HG03175 (cell line): ENCODE measurements around the gene MRPS11.
"Not testable (repeated sequence)": the region's sequence is repeated elsewhere in the genome, so short reads cannot be mapped to it uniquely, and the experiment has no call there.

Source experiments
- ATAC-seq: cut with Tn5 transposase; IDR thresholded peaks from one replicate; pipeline ENCODE4 v1.9.1; 2021; ENCODE audit warnings: mild to moderate bottlenecking, moderate library complexity; ENCODE audit not compliant: unreplicated experiment

MRPS11 gene

GRCh38 chr15:88454867-88455810 lies 12.4 kb upstream of the MRPS11 start:
- ATAC-seq: peak; percentile 91

- ATAC-seq: no peak
These were observed 10.8 kb upstream of the MRPS11 start for GRCh38 chr15:88456733-88457132.

- ATAC-seq: no peak
These were observed 3.5 kb upstream of the MRPS11 start for GRCh38 chr15:88463870-88464532.

GRCh38 chr15:88465633-88466224 lies 1.8 kb upstream of the MRPS11 start:
- ATAC-seq: no peak

- peak; percentile 13 for ATAC-seq
These were observed 524 bp downstream of the MRPS11 start for GRCh38 chr15:88467935-88468528.

GRCh38 chr15:88468721-88469120 lies 1.2 kb downstream of the MRPS11 start:
- ATAC-seq: not testable (repeated sequence)

GRCh38 chr15:88469321-88469720 lies 1.8 kb downstream of the MRPS11 start:
- no peak for ATAC-seq

GRCh38 chr15:88470625-88471372 lies 3.3 kb downstream of the MRPS11 start:
- no peak for ATAC-seq

- ATAC-seq: no peak
These were observed 4.7 kb downstream of the MRPS11 start for GRCh38 chr15:88472225-88472624.

GRCh38 chr15:88473661-88474293 lies 6.3 kb downstream of the MRPS11 start:
- not testable (repeated sequence) for ATAC-seq

- no peak for ATAC-seq
These were observed 9.1 kb downstream of the MRPS11 start for GRCh38 chr15:88476635-88477060.

- ATAC-seq: no peak
These were observed 9.6 kb downstream of the MRPS11 start for GRCh38 chr15:88477126-88477525.

GRCh38 chr15:88477904-88478303 lies 10.4 kb downstream of the MRPS11 start:
- no peak for ATAC-seq

GRCh38 chr15:88479169-88479568 lies 11.7 kb downstream of the MRPS11 start:
- ATAC-seq: no peak

- no peak for ATAC-seq
These were observed 13.5 kb downstream of the MRPS11 start for GRCh38 chr15:88480981-88481380.

GRCh38 chr15:88482263-88482662 lies 14.8 kb downstream of the MRPS11 start:
- no peak for ATAC-seq

GRCh38 chr15:88484682-88485331 lies 17.3 kb downstream of the MRPS11 start:
- ATAC-seq: no peak

- no peak for ATAC-seq
These were observed 19.8 kb downstream of the MRPS11 start for GRCh38 chr15:88487178-88487795.
